MM.1S (cell line): ENCODE data around the gene NFYA.

Source experiments
- EZH2 ChIP-seq: fragments of 300-600 bp; sonication (generic); optimal IDR thresholded peaks from 2 replicates; pipeline ENCODE3; 2017; ENCODE audit warnings: low read depth, mild to moderate bottlenecking, antibody characterized with exemption, low read length, mixed read lengths
- TF ChIP-seq, protein P1 (sequence below): fragments of 300-600 bp; sonication (generic); IDR thresholded peaks from 2 replicates; pipeline ENCODE4 v1.5.1; 2016; ENCODE audit warnings: antibody characterized with exemption, low read length, mixed read lengths

GRCh38 chr6:41025966-41026530, 46.7 kb upstream of the NFYA start:
- TF ChIP-seq, protein P1, sequence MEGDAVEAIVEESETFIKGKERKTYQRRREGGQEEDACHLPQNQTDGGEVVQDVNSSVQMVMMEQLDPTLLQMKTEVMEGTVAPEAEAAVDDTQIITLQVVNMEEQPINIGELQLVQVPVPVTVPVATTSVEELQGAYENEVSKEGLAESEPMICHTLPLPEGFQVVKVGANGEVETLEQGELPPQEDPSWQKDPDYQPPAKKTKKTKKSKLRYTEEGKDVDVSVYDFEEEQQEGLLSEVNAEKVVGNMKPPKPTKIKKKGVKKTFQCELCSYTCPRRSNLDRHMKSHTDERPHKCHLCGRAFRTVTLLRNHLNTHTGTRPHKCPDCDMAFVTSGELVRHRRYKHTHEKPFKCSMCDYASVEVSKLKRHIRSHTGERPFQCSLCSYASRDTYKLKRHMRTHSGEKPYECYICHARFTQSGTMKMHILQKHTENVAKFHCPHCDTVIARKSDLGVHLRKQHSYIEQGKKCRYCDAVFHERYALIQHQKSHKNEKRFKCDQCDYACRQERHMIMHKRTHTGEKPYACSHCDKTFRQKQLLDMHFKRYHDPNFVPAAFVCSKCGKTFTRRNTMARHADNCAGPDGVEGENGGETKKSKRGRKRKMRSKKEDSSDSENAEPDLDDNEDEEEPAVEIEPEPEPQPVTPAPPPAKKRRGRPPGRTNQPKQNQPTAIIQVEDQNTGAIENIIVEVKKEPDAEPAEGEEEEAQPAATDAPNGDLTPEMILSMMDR, result no peak
- no peak for TF ChIP-seq EZH2
